ENCODE measurements around the gene WEE2. TPM values are rescaled to one million over a fixed set of nuclear protein-coding genes. Genes with fewer than 3 reads are reported as not detected.

Gene WEE2
- total RNA-seq, 1 experiment from 2014 or later = 0.04 TPM

DNA sequence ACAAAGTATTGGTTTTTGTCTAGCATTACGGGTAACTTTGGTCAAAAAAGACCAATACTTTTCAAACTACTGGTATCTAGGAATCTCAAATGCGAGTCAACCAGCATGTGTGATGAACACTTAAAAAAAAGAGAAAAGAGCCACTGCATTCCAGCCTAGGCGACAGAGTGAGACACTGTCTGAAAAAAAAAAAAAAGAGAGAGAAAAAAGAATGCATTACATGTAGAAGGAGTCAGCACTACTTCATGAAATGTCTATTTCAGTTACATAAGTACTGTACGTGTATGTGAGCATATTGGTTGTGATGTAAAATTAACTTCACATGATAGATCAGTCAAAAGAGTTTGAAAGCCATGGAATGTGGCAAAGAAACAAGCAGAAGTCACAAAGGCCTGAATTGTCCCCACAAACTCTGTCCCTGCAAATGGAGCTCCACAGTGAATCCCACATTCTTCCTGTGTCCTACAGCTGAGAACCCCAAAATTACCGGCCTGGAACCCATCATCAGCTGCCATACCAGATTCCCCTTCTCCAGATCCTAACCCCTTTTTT, 7.8 kb upstream of the WEE2 start (continued):
- TF ChIP-seq NFYB (CRISPR knock-in tag; conservative IDR thresholded peaks at IDR 0.05; ENCODE audit: low read depth) (no peak), KAT7 (CRISPR knock-in tag; IDR thresholded peaks at IDR 0.05; ENCODE audit: borderline replicate concordance) (no peak), CBFB (CRISPR knock-in tag; IDR thresholded peaks at IDR 0.05; ENCODE audit: low read depth) (no peak), HMGA2 (CRISPR knock-in tag; IDR thresholded peaks at IDR 0.05) (no peak)
- TF ChIP-seq, protein P1, sequence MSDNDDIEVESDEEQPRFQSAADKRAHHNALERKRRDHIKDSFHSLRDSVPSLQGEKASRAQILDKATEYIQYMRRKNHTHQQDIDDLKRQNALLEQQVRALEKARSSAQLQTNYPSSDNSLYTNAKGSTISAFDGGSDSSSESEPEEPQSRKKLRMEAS (CRISPR knock-in tag; IDR thresholded peaks at IDR 0.05) = no peak
- TF ChIP-seq, protein P2, sequence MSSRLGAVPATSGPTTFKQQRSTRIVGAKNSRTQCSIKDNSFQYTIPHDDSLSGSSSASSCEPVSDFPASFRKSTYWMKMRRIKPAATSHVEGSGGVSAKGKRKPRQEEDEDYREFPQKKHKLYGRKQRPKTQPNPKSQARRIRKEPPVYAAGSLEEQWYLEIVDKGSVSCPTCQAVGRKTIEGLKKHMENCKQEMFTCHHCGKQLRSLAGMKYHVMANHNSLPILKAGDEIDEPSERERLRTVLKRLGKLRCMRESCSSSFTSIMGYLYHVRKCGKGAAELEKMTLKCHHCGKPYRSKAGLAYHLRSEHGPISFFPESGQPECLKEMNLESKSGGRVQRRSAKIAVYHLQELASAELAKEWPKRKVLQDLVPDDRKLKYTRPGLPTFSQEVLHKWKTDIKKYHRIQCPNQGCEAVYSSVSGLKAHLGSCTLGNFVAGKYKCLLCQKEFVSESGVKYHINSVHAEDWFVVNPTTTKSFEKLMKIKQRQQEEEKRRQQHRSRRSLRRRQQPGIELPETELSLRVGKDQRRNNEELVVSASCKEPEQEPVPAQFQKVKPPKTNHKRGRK (CRISPR knock-in tag; IDR thresholded peaks at IDR 0.05; ENCODE audit: borderline replicate concordance) = no peak
- TF ChIP-seq, protein P3, sequence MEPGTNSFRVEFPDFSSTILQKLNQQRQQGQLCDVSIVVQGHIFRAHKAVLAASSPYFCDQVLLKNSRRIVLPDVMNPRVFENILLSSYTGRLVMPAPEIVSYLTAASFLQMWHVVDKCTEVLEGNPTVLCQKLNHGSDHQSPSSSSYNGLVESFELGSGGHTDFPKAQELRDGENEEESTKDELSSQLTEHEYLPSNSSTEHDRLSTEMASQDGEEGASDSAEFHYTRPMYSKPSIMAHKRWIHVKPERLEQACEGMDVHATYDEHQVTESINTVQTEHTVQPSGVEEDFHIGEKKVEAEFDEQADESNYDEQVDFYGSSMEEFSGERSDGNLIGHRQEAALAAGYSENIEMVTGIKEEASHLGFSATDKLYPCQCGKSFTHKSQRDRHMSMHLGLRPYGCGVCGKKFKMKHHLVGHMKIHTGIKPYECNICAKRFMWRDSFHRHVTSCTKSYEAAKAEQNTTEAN (CRISPR knock-in tag; IDR thresholded peaks at IDR 0.05) = no peak
- TF ChIP-seq, protein P4, sequence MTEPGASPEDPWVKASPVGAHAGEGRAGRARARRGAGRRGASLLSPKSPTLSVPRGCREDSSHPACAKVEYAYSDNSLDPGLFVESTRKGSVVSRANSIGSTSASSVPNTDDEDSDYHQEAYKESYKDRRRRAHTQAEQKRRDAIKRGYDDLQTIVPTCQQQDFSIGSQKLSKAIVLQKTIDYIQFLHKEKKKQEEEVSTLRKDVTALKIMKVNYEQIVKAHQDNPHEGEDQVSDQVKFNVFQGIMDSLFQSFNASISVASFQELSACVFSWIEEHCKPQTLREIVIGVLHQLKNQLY (CRISPR knock-in tag; IDR thresholded peaks at IDR 0.05) = no peak

DNA sequence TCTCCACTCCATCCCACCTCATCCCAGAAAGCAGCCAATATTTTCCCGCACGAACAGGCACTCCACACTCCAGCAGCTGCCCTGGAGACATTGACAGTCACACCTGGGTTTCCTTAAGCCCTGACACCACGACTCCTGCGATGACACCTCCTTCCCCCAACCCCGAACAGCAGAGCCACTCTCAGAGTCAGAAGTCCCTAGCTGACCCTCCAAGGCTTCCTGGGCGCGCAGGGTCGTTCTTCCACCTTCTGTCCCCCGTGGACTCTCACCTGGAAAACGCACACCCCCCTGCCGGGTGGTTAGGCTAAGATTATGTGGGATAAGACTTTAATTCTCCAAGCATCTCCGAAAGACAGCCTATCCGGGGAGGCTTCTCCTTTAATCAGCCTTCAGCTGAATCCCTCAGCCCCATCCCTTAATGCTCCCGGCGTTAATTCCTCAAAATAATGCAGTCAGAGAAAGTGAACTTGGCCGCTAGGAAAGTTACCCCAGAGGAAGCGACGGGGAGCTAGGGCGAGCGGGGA, 7.2 kb upstream of the WEE2 start:
- ChIA-PET POLR2A (interaction anchor here (0.5 to 1.8 kb wide), 4 partner anchors 30 to 777 kb away, joined by 3 to 6 read pairs (median 4); partner anchors contain the start of gene SSBP1), CTCF (interaction anchor here (0.9 to 2.8 kb wide), 6 partner anchors 9 to 85 kb away, joined by 3 to 20 read pairs (median 4); partner anchors contain the start of gene SSBP1)
- H3K9me3 Mint-ChIP-seq = no peaks in the 10 kb centered on the region
- peak overlapping the region; percentile 79 for H3K4me3 Mint-ChIP-seq
- H3K4me1 Mint-ChIP-seq = peaks cover 47% of the 10 kb centered on the region
- ATAC-seq = peak; percentile 10
- peaks cover 18% of the 10 kb centered on the region for H3K27me3 Mint-ChIP-seq (ENCODE audit: low read depth)
- no peak overlapping the region for H3K27ac Mint-ChIP-seq
- peak; percentile 14 for DNase-seq (ENCODE audit: low spot score)
- H3K36me3 Mint-ChIP-seq = no peaks in the 10 kb centered on the region
- TF ChIP-seq, protein P4 (CRISPR knock-in tag; IDR thresholded peaks at IDR 0.05) = no peak
- TF ChIP-seq, protein P5, sequence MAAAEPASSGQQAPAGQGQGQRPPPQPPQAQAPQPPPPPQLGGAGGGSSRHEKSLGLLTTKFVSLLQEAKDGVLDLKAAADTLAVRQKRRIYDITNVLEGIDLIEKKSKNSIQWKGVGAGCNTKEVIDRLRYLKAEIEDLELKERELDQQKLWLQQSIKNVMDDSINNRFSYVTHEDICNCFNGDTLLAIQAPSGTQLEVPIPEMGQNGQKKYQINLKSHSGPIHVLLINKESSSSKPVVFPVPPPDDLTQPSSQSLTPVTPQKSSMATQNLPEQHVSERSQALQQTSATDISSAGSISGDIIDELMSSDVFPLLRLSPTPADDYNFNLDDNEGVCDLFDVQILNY (CRISPR knock-in tag; IDR thresholded peaks at IDR 0.05) = no peak
- TF ChIP-seq, protein P6, sequence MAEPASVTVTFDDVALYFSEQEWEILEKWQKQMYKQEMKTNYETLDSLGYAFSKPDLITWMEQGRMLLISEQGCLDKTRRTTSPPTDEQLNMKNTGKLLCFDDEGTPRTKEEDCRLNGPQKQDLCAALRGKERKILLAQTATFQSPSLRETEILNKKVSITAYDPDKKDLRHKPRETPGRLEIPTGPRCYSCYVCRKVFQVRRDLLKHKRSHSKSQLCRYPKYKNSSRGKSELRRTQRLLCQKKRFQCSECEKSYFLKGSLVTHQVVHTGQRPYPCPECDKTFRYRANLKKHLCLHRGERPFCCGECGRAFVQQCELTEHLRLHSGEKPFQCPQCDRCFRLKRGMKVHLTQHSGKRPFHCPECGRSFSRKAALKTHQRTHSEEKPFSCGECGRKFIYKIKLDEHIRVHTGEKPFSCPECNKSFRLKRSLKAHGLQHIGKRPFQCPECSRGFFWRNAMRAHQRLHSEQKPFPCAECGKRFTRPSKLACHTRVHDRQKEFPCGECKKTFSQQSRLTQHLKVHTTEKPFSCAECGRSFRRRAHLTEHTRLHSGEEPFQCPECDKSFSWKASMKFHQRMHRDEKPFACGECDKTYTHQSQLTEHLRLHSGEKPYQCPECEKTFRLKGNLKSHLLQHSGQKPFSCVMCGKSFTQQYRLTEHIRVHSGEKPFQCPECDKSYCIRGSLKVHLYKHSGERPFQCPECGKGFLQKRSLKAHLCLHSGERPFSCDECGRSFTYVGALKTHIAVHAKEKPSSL (CRISPR knock-in tag; conservative IDR thresholded peaks at IDR 0.05) = no peak
- TF ChIP-seq FOXJ3 (CRISPR knock-in tag; IDR thresholded peaks at IDR 0.05; ENCODE audit: borderline replicate concordance) = no peak
- TF ChIP-seq, protein P7, sequence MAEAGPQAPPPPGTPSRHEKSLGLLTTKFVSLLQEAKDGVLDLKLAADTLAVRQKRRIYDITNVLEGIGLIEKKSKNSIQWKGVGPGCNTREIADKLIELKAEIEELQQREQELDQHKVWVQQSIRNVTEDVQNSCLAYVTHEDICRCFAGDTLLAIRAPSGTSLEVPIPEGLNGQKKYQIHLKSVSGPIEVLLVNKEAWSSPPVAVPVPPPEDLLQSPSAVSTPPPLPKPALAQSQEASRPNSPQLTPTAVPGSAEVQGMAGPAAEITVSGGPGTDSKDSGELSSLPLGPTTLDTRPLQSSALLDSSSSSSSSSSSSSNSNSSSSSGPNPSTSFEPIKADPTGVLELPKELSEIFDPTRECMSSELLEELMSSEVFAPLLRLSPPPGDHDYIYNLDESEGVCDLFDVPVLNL (CRISPR knock-in tag; IDR thresholded peaks at IDR 0.05; ENCODE audit: borderline replicate concordance, low read depth) = no peak
- TF ChIP-seq, protein P8, sequence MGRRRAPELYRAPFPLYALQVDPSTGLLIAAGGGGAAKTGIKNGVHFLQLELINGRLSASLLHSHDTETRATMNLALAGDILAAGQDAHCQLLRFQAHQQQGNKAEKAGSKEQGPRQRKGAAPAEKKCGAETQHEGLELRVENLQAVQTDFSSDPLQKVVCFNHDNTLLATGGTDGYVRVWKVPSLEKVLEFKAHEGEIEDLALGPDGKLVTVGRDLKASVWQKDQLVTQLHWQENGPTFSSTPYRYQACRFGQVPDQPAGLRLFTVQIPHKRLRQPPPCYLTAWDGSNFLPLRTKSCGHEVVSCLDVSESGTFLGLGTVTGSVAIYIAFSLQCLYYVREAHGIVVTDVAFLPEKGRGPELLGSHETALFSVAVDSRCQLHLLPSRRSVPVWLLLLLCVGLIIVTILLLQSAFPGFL (CRISPR knock-in tag; IDR thresholded peaks at IDR 0.05; ENCODE audit: borderline replicate concordance) = no peak
- no peak for TF ChIP-seq JAZF1 (CRISPR knock-in tag; IDR thresholded peaks at IDR 0.05)
- no peak for TF ChIP-seq CREB1 (CRISPR knock-in tag; IDR thresholded peaks at IDR 0.05)
- no peak for TF ChIP-seq ZBTB21 (CRISPR knock-in tag; IDR thresholded peaks at IDR 0.05; ENCODE audit: borderline replicate concordance)
- TF ChIP-seq, protein P9, sequence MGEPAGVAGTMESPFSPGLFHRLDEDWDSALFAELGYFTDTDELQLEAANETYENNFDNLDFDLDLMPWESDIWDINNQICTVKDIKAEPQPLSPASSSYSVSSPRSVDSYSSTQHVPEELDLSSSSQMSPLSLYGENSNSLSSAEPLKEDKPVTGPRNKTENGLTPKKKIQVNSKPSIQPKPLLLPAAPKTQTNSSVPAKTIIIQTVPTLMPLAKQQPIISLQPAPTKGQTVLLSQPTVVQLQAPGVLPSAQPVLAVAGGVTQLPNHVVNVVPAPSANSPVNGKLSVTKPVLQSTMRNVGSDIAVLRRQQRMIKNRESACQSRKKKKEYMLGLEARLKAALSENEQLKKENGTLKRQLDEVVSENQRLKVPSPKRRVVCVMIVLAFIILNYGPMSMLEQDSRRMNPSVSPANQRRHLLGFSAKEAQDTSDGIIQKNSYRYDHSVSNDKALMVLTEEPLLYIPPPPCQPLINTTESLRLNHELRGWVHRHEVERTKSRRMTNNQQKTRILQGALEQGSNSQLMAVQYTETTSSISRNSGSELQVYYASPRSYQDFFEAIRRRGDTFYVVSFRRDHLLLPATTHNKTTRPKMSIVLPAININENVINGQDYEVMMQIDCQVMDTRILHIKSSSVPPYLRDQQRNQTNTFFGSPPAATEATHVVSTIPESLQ (CRISPR knock-in tag; IDR thresholded peaks at IDR 0.05) = no peak
- TF ChIP-seq OVOL2 (CRISPR knock-in tag; IDR thresholded peaks at IDR 0.05; ENCODE audit: borderline replicate concordance) = no peak
- TF ChIP-seq, protein P10, sequence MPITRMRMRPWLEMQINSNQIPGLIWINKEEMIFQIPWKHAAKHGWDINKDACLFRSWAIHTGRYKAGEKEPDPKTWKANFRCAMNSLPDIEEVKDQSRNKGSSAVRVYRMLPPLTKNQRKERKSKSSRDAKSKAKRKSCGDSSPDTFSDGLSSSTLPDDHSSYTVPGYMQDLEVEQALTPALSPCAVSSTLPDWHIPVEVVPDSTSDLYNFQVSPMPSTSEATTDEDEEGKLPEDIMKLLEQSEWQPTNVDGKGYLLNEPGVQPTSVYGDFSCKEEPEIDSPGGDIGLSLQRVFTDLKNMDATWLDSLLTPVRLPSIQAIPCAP (CRISPR knock-in tag; IDR thresholded peaks at IDR 0.05) = no peak
- no peak for TF ChIP-seq PRRX2 (CRISPR knock-in tag; IDR thresholded peaks at IDR 0.05)
- no peak for TF ChIP-seq ATF1 (CRISPR knock-in tag; IDR thresholded peaks at IDR 0.05)
- no peak for TF ChIP-seq FOXK1 (CRISPR knock-in tag; IDR thresholded peaks at IDR 0.05)
